Right hindlimb (tissue), 1 donor: ENCODE results near the gene FMO3.

Source experiments
- DNase-seq: peaks from one replicate; pipeline ENCODE4 v3.0.0-alpha.2; 2018

Gene FMO3

DNA sequence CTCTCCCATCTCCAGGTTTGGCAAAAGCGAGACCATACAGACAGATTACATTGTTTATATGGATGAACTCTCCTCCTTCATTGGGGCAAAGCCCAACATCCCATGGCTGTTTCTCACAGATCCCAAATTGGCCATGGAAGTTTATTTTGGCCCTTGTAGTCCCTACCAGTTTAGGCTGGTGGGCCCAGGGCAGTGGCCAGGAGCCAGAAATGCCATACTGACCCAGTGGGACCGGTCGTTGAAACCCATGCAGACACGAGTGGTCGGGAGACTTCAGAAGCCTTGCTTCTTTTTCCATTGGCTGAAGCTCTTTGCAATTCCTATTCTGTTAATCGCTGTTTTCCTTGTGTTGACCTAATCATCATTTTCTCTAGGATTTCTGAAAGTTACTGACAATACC lies 26.4 kb downstream of the FMO3 start:
- DNase-seq: no peak

DNA sequence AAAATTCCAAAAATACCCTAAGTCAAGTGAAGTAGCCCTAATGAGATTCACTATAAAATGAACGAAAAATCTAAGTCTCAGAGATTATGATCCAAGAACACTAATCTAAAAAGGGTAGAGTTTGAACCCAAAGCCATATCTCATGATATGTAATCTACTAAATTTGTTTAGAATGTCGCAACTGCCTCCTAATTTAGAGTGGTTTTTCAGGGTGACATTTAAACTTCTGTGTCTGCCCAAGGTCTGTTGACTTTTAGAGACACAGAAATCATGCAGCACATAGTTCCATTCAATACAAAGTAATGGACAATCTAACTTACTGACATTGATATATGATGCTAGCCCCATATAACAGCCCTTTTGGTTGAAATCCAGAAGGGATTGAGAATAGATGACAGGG lies 28.9 kb downstream of the FMO3 start:
- DNase-seq: no peak

DNA sequence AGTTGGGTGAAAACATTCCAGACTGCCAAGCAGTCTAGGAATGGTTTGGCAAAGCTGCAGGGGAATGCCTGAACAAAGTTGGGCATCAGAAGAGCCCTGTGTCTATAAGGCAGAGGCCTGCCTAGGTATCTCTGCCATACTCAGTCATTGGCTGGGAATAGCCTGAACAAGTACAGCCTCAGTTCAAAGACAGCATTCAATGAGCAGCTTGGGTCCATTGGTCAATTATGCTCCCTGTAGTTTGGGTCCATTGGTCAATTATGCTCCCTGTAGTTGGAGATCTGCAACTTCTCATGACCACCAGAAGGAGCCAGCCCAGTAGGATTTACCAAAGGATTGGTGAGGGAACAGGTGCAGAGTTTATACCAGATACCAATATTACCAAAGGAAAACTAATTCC lies 31.6 kb downstream of the FMO3 start:
- no peak for DNase-seq

DNA sequence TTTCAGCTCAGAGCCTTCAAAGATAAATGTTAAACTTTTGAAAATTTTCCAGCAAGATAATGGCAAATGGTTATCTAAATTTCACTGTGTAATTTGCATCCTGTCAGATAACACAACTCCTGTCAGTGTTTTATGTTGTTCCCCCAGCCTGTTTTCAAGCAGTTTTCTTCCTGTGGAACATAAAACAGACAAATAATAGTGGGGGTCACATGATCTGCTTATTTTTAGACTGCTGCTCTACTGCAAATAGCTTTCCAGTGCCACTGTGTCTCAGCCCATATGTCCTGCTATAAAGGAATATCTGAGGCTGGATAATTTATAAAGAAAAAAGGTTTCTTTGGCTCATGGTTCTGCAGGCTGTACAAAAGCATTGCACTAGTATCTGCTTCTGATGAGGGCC lies 32.2 kb downstream of the FMO3 start:
- DNase-seq: no peak

DNA sequence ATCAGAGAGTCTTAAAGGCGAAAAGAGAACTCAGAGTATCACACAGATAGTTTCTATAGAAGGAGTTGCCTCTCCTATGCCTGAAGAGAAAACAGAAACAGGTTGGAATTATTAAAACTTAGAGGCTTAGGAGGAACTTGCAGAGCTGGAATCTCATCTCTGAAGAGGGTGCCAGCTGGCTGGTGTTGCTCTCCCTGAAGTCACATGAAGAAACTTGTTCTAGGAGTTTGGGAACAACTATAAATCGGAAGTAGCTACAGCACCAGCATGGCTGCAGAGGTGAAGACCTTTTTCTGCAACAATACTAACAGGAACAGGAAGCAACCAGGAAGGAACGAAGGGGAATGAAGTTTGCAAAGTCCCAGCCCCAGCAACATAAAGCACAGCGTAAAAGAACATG lies 35.8 kb downstream of the FMO3 start:
- DNase-seq: peak; percentile 64

DNA sequence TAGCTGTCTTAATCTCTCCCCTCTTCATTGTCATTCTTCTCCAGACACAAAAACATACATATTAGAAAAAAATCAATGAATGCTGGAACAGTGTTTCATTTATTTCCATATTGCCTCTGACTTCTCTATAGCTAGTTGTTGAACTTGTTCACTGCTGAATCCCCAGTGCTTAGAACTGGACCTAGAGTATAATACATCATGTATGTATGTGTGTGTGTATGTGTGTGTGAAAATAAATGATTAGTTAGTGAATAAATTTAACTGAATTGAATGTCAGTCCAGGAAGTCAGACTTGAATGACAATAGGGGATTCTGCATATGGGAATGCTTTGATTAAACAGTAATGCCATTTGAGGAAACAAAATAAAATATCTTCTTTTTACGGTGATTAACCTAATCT lies 36.4 kb downstream of the FMO3 start:
- DNase-seq: no peak

DNA sequence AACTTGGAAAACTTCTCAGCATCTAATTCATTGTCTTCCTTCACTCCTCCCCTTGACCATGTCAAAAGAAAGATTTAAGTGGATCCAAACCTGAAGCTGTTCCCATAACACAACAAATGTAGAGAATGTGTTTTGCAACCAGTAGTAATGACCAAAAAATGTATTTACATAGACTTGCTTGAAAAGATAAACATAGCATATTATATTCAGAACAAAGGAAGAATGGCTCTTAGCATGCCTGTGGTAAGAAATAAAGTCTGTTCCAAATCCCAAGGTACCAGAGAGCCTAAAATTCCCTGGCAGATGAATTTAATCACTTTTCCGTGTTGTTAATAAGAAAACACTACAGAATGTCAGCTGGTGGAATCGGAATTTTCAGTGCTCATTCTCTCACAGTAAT lies 36.8 kb downstream of the FMO3 start:
- DNase-seq: no peak

DNA sequence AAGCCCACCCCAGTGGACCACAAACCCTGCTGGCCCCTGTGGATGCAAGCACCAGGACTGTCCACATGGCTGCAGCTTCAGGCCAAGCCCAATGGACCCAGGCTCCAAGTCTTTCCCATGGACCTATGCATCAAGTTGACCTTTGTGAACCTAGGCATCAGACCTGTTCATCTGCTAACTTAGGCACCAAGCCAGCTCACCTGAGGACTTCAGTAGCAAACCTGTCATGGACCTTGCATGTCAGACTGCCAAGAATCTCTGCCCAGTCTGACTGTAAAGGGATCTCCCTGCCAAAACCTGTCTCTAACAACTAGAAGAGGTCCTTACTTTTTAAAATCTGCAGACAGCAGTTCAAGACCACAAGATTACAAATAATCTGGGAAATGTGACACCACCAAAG lies 37.8 kb downstream of the FMO3 start:
- DNase-seq: no peak

DNA sequence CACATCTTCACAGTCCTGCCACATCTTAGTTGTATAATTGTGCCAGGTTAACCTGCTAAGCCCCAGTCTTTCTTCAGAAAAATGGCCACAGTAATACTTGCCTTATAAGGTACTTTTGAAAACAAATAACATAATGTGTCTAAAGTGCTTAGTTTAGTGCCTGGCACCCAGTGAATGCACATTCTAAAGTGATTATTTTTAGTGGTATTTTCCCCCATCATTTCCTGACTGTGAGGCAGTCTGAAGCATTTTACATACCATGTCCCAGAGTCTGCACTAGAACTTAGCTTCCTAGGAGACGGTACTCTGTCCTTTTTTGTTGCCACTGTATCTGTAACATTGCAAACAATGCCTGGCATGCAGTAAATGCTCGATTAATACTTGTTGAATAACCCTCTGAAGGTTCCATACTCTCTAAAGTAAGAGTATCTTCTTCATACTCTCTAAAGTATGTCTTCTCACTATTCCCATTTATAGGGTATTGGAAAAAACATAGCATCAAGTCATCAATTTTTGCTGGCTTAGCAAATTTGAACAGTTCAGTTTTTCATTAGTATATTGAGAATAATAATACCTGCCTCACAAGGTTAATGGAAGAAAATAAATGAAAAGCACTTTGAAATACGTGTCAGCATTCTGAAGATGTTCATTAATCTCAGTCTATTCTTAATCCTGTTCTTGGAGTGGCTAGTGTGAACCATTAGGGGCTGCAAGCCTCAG lies 43.7 kb downstream of the FMO3 start:
- no peak for DNase-seq

DNA sequence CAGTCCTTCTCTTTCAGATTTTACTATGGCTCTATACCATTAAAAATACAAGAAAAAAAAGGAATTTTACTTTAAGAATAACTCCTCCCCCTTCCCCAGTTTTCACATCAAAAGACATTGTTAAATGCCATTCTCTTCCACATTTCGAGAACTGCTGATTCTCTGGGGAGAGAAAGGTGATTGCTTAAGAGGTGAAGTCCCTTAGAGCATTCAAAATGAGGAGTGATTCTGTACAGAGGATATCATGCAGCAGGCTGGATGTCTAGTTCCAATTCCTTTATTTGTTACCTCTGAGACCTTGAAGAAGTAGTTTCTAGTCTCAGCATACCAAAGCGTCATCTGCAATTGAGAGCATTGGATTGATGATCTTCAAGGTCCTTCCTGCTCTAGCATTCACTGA lies 46.9 kb downstream of the FMO3 start:
- DNase-seq: no peak

DNA sequence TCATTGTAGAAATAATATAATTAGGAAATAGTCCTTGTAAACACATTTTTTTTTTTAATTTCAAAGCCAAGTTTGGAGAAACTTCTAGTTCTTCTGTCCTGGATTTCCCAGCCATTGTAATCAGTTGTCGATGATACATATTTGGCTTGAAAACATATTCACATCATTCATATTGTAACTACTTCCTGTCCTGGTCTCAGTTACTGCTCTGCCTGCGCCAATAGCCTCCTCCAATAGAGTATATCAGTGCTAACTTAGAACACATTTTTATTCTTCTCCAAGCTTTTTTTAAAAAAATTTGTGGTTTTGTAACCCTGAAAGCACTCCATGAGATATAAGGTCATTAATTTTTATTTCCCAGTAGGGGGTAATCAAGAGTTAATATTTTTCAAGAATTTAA lies 48.3 kb downstream of the FMO3 start:
- peak; percentile 25 for DNase-seq

DNA sequence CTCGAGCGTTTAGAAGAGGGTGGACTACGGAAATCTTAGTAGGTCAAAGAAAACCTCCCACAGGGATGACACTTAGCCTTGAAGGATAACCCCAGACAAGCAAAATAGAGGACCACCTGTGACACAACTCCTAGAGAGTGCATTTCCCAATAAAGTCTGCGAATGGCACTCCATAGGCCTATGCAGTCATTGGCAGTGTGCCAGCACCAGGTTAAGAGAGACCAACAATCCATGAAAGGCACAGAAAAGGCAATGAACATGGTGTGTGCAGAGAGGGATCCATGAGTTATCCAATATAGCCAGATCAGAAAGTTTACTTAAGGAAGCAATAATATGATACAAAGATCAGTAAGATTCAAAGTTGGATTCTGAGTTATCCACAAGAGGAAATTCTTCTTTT lies 49.2 kb downstream of the FMO3 start:
- DNase-seq: no peak

DNA sequence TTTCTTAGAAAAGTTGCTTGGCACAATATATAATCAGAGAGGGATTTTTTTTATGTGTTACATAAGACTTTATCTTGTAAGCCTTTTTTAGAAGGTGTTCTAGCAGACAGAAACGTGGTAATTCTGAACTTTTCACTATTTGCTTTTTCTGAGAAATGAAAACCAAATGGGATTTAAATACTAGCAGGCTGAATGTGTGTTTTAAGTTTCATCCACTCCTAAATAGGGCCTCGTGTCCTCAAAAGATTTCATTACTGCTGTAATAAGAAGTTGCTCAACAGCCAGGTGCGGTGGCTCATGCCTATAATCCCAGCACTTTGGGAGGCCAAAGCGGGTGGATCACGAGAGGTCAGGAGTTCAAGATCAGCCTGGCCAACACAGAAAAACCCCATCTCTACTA lies 49.7 kb downstream of the FMO3 start:
- peak; percentile 55 for DNase-seq

DNA sequence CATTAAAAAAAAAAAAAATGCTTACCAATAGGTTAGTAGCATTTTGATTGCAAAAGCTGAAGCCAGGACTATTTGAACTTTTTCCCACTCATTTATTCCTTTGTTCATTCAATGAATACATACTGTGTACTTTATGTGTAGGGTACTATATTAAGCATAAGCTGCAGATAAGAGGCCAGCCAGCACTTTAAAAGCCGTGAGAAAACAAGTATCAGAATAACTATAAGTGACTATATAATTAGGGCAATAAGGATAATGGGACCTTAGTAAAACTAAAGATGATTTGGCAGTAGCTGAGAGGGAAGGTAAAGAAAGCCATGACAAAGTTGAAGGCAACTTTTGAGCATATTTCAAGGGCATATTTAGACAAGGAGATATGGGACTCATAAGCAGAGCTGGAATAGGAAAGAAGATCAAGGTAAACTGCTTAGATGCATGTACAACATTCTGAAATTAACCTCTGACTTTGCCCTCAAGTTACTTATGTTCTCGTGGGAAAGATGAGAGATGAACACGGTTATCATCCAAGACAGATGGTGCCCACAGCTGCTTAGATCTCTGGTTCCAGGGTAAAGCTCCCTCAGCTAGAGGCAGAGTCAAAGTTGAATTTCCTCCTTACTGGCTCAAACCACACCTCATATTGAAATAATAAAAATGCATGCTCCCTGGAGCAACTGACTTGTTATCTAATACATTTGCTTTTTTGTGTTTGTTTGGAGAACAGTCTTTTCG lies 50.4 kb downstream of the FMO3 start:
- DNase-seq: peak; percentile 59

DNA sequence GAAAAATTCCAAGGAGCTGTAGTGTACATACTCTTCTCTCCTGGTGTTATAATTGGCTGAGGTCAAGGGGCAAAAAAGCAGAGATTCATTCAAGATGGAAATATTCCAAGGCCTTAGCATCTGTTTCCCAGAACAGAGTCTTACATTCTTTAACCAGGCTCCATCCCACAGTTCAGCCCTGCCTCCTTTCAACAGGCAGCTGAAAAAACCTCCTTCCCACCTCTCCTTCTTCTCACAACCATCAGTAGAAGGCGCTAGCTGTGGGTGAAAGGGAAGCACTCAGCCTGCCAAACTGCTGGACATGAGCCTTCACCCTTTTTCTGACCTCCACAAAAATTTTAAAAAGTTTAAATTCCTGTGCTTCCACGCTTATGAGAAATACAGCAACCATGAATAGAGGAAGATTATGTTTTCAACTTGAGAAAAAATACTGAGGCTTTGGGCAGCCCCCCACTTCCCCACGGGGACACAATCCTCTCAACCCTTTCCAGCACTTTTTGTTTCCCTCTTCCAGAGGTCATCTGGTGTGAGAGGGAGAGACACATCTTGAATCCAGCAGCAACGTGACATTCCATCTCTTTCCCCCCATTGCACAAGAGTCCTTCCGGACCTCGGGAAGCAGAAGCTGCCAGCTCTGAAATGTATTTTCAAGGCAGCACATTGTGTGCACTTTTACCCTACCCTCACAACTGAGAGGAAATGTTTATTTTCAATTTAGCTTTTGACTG lies 51.1 kb downstream of the FMO3 start:
- peak; percentile 87 for DNase-seq

DNA sequence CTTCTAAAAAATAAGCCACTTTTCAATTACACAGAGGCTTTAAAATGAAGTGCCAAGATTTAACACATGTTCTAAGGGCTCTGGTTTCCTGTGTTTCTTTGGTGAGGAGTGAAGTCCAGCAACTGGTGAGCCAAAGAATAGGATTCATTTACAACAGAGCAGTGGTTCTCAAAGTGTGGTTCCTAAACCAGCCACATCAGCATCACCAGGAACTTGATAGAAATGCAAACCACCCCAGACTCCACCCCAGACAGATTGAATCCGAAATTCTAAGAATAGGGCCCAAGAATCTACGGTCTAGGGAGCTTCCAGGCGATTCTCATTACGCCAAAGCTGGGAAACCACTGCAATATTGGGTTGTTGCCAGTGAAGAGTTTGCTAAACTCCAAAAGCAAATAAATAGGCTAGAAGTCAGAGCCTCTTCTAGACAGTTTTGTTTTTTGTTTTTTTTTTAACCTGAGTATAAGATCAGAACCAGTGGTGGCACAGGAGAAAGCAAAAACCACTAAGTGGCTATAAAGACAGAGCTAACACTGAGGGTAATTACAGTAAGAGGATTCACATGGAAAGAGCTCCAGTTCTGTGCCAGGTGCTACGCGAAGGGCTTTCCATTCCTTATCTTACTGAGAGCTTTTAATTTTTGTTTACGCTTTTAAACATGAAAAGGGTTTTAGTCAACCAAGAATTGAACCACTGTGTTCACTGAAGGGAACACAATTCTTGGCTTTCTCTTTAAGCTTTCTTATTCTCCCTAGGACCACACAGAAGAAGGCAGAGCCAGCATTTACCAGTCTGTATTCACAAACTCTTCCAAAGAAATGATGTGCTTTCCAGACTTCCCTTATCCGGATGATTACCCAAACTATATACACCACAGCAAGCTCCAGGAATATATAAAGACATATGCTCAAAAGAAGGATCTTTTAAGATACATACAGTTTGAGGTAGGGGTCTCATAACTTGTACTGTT lies 52.0 kb downstream of the FMO3 start:
- peak; percentile 80 for DNase-seq

DNA sequence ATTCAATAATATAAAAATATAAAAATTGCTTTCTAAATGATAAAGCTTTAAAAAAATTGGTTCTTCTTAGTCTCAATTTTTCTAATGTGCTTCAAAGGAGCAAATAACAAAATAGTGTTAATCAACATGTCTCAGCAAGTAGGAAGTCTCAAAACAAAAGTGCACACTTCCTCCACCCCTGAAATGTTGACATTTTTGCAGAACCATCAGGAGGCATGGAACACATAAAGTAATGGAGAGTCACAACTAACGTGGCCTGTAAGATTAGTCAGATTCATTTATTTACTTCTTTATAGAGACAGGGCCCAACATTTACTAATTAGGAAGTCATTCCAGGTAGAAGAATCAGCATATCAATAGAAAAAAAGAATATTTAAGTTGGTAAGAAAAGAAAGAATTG lies 59.5 kb downstream of the FMO3 start:
- DNase-seq: no peak

DNA sequence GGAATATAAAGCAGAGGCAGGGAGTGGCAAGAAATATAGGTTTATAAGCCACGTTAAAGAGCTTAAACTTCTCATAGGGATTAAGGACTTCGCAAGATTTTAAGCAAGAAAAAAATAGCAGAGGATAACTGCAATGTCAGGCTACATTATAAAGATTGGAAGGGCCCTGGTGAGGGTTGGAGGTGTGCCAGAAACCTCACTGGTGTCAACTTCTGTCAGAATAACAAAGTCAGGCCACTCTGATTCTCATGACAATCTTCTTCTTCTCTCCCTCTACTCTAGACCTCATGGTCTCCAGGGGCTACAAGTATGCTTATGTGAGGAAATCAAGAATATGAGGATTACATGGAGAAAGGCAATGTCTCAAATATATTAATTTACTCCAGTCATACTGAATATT lies 61.8 kb downstream of the FMO3 start:
- no peak for DNase-seq

DNA sequence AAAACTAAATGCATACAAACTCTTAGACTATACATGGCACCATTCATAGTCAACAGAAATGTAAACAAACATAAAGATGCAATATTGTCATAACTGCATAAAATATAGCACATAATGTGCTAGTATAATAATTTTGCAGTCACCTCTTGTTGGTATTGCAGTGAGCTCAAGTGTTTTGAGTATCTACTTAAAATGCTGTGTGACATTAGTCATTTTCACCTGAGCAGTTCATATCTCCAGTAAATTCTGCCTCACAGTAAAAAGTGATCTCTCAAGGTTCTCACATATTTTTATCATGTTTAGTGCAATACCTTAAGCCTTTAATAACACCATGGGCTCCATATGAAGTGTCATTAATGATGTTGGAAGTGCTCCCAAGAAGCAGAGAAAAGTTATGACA lies 64.8 kb downstream of the FMO3 start:
- DNase-seq: no peak

DNA sequence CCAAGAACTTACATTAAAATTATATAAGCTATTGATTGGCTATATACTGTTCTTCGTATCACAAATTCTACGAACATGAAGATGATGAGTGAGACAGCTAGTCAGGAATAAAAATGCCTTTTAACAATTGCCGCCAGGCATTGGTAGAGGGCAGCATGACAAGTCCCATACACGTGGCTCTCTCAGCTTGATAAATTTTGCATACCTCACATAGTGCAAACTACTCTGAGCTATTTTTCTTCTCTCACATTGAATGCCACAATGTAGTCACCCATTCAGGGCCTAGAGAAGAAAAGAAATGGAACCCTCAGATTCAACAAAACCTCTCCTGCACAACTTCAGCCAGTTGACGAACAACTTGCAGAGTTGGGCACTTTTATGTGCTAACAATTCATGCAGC lies 67.4 kb downstream of the FMO3 start:
- no peak for DNase-seq

DNA sequence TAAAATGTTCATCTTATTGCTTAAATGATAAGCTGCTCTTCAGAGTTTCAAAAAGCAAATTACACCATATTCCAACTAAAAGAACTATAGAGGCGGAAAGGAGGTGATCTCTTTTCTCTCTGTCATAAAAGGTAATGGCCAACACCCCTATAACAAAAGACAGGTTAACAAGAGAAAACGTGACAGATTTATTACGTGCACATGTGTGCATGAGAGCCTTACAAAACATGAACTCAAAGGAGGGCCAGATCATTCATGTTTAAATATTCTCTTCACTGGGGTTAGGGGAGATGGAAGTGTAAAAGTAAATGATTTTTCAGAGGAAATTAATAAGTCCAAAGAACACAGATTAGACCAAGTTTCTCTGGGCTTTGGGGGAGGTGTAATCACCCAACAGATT lies 67.8 kb downstream of the FMO3 start:
- DNase-seq: no peak

DNA sequence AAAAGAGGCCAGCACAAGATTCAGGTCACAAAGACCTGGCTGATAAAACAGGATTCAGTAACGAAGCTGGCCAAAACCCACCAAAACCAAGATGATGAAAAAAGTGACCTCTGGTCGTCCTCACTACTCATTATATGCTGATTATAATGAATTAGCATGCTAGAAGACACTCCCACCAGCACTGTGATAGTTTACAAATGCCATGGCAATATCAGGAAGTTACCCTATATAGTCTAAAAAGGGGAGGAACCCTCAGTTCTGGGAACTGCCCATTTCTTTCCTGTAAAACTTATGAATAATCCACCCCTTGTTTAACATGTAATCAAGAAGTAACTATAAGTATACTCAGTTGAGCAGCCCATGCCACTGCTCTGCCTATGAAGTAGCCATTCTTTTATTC lies 68.4 kb downstream of the FMO3 start:
- no peak for DNase-seq

DNA sequence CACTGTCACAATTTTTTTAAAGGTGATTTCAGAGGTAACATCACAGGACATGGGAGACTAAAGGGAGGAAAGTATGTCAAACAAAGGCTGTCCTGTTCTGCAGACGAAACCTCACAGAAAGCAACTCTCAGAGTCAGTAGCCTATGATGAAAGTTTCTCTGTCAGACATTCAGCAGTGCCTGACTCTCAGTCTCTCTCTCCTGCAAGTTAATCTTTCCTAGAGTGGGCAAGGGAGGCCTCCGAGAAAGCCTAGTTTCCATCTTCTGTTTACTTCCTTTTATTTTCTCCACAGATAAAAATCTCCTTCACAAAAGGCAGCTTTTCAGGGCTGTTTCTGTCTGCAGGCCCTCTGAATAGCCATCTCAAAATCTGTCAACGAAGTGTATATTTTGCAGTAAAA lies 69.5 kb downstream of the FMO3 start:
- DNase-seq: no peak
